Kidney epithelial cell (primary cell): ENCODE measurements around the gene NHSL1. TPM values are rescaled to one million over a fixed set of nuclear protein-coding genes. Genes with fewer than 3 reads are reported as not detected.

ENCODE experiments used
- DNase-seq: peaks from one replicate; pipeline ENCODE4 v3.0.0-alpha.2; 2010; ENCODE audit warnings: low read depth
- H3K27me3 ChIP-seq: 2 replicates; pipeline ENCODE4 v1.6.0; 2011; ENCODE audit warnings: low read length; ENCODE audit not compliant: control insufficient read depth, insufficient read depth
- H3K36me3 ChIP-seq: 2 replicates; pipeline ENCODE4 v1.5.1; 2011; ENCODE audit warnings: low read length; ENCODE audit not compliant: control insufficient read depth, insufficient read depth
- H3K4me3 ChIP-seq: 2 replicates; pipeline ENCODE4 v1.5.1; 2011; ENCODE audit warnings: low read depth, mild to moderate bottlenecking, control low read depth, low read length
- CTCF ChIP-seq: IDR thresholded peaks from 2 replicates; pipeline ENCODE4 v1.5.1; 2011; ENCODE audit warnings: mild to moderate bottlenecking, moderate library complexity, low read length, control low read depth, inconsistent platforms; ENCODE audit not compliant: insufficient read depth, poor library complexity, severe bottlenecking
- total RNA-seq: library from RNA; depleted of rRNA; stranded (reverse); fragments of >200 nt; gene quantifications from 2 replicates; pipeline ENCODE4 v1.2.3, GENCODE V29; 2015

The NHSL1 gene
- total RNA-seq, 1 donor from 2014 or later = 11.5 TPM

- TF ChIP-seq CTCF = no peak
- Histone ChIP-seq H3K36me3 (no peaks in the 10 kb centered on the region), H3K27me3 (no peaks in the 10 kb centered on the region), H3K4me3 (no peak overlapping the region)
- DNase-seq = no peak
Measured at GRCh38 chr6:138485005-138485545, 14.2 kb downstream of the NHSL1 start.

- no peak overlapping the region for H3K4me3 ChIP-seq
- no peak for TF ChIP-seq CTCF
- H3K36me3 ChIP-seq = no peaks in the 10 kb centered on the region
- no peak for DNase-seq
- no peaks in the 10 kb centered on the region for H3K27me3 ChIP-seq
Measured at GRCh38 chr6:138484018-138484731, 15.1 kb downstream of the NHSL1 start.

- no peak for TF ChIP-seq CTCF
- Histone ChIP-seq H3K4me3 (no peak overlapping the region), H3K27me3 (no peaks in the 10 kb centered on the region), H3K36me3 (no peaks in the 10 kb centered on the region)
- no peak for DNase-seq
Measured at GRCh38 chr6:138482816-138483215, 16.5 kb downstream of the NHSL1 start.

- no peaks in the 10 kb centered on the region for H3K27me3 ChIP-seq
- no peak overlapping the region for H3K4me3 ChIP-seq
- no peak for TF ChIP-seq CTCF
- H3K36me3 ChIP-seq = no peaks in the 10 kb centered on the region
- no peak for DNase-seq
Measured at GRCh38 chr6:138480279-138480949, 18.9 kb downstream of the NHSL1 start.

- H3K36me3 ChIP-seq = no peaks in the 10 kb centered on the region
- no peaks in the 10 kb centered on the region for H3K27me3 ChIP-seq
- no peak for TF ChIP-seq CTCF
- no peak for DNase-seq
- no peak overlapping the region for H3K4me3 ChIP-seq
Measured at GRCh38 chr6:138477913-138478539, 21.3 kb downstream of the NHSL1 start.
